Cardiac fibroblast (primary cell): Measurements from ENCODE around the gene LRMDA.

ENCODE experiments used
- DNase-seq, 2 donors: peaks; one replicate each; pipeline versions ENCODE4 v3.0.0 to v3.0.0-alpha.2; 2010; ENCODE audit warnings: low read depth in 2 of 2
- H3K4me3 ChIP-seq, 2 donors: replicated peaks in 1 of 2; 1 replicate in 1 of 2; 2 replicates in 1 of 2; pipeline ENCODE4 v1.5.1; 2011; ENCODE audit warnings: low read depth in 2 of 2, low read length in 2 of 2, mild to moderate bottlenecking in 2 of 2, moderate library complexity in 1 of 2
- TF ChIP-seq, protein P1 (sequence below): IDR thresholded peaks from one replicate; pipeline ENCODE4 v1.5.1; 2011; ENCODE audit warnings: low read depth, mild to moderate bottlenecking, low read length, inconsistent platforms

LRMDA gene

DNA sequence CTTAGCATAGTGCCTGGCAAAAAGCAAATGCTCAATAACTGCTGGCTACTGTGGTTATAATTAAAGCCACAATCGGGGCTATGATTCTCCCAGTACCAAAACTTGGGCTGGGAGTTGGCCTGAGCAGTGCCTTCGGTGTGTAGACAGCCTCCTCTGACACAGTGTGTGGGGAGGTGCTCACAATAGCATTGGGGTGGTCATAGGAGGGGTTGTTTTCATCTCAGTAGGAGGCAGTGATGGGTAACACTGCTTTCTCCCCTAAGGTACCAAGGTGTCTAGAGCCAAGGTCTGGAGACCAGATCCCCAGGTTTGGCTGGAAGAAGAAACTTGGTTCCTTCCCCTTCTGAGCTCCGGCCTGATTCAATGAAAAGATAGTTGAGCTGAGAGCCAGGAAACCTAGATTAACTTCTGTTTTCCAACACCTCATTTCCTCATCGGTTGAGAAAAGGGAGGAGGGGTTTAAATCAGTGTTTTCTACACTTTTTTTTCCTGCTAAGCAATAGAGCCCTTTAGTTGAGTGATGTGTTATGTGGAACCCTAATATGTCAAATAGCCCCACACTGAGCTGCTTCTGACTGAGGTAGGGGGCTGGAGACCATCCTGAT is 68.2 kb downstream of the LRMDA start:
- H3K4me3 ChIP-seq, result no peak overlapping the region
- DNase-seq, result no peak
- TF ChIP-seq, protein P1, sequence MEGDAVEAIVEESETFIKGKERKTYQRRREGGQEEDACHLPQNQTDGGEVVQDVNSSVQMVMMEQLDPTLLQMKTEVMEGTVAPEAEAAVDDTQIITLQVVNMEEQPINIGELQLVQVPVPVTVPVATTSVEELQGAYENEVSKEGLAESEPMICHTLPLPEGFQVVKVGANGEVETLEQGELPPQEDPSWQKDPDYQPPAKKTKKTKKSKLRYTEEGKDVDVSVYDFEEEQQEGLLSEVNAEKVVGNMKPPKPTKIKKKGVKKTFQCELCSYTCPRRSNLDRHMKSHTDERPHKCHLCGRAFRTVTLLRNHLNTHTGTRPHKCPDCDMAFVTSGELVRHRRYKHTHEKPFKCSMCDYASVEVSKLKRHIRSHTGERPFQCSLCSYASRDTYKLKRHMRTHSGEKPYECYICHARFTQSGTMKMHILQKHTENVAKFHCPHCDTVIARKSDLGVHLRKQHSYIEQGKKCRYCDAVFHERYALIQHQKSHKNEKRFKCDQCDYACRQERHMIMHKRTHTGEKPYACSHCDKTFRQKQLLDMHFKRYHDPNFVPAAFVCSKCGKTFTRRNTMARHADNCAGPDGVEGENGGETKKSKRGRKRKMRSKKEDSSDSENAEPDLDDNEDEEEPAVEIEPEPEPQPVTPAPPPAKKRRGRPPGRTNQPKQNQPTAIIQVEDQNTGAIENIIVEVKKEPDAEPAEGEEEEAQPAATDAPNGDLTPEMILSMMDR, result no peak

DNA sequence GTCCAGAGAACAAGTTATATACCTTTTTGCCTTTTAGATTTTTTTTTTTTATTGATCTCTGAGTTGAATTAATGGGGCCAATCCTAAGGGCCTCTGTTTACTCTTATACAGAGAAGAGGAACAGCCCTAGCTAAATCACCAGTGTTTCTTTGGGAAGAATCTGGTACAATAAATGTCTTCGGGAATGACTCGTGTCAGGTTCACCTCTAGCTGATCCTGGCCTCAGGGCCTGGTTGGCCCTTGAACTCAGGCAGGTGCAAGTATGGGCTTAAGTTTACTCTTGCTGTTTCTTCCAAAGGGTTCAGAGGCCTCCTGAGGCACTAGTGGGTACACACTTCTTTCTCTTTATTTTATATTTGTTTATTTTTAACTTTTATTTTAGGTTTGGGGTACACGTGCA is 71.0 kb downstream of the LRMDA start:
- DNase-seq, result no peak
- TF ChIP-seq, protein P1, result no peak
- H3K4me3 ChIP-seq, result no peak overlapping the region

DNA sequence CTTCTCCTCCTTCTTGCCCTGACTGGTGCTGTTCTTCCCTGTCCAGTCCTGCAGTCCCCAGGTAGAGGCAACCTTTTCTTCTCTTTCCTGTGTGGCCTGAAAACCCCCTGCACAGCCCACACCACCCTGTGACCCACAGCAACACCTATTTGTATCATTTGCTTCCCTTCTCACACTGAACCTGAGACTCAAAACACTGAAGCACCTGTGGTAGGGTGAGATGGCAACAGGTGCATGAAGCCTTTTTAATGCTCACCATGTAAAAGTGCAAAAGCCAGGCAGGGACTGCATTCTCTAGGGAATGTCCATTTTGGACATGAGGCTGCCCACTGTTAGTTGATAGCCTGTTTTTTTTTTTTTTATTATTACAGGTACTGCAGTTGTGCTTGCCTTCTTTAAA is 71.4 kb downstream of the LRMDA start:
- DNase-seq, result no peak
- TF ChIP-seq, protein P1, result no peak
- H3K4me3 ChIP-seq, result no peak overlapping the region

DNA sequence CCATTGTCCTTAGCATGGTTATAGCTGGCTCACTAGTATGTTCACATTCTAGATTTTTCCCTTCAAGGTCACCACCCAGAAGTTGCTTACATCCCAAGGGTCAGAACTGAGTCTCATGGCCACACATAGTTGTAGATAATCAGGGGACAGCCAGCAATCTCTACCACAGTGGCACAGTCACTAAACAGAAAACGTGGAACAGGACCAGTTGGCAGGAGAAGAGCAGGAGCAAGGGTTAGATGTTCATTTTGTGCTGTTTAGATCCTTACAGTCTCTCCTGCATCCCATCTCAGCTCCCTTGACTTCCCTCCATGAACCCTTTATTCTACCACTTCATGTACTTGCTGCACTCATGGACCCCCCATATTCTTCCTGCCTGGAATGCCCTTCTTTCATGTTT is 73.9 kb downstream of the LRMDA start:
- DNase-seq, result no peak
- TF ChIP-seq, protein P1, result no peak

DNA sequence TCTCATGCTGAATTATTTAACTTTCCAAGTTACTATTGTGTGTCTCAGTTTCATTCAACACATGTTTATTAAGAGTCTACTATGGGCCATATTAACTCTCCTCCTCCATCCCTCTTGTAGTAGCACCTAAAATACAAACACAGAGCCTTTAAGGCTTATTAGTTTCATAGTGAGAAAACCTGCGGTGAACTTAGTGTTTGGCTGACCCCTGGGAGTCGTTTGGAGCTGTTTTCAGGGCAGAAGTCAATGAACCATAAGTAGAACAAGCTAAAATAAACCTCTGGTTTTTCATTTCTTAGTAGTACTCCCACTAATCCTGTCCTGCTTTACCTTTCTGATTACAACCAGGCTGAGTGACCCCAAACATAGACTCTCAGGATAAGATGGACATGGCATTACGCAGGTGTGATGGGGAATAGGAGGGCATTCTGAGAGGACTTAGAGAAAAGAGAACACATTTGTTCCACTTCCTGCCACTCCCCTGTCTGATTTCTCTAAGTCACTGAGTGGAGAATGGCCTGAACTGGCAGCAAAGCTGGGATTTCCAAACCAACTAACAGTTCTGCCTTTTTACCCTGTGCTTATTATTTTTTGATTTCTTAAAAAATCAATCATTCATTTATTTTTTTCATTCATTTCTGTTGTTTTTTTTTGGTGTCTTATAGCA is 74.5 kb downstream of the LRMDA start:
- H3K4me3 ChIP-seq, result no peak overlapping the region
- DNase-seq, result no peak
- TF ChIP-seq, protein P1, result no peak

More for the DNA sequence above, 73.9 kb downstream of the LRMDA start:
- no peak overlapping the region for H3K4me3 ChIP-seq

DNA sequence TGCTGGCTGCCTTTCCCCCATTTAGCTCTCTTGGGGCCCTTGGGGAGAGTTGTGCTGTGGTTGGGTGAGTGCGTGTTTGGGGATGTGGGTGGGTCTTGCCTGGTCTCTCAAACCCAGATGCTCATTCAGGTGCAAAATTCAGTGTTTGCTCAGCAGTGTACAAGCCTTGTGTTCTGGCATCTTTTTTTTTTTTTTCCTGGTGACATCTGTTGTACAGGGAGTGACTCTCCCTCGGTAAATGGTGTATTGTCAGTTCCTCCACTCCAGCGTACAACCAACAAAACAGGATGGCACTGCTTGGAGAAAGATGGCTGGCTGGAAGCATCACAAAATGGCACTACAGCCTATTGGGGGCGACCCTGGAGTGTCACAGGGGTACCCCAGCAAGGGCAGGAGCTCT is 75.5 kb downstream of the LRMDA start:
- H3K4me3 ChIP-seq, result no peak overlapping the region
- no peak for DNase-seq
- TF ChIP-seq, protein P1, result no peak
